Adrenal gland (tissue), 12 donors: ENCODE measurements around the gene VAT1. TPM values are rescaled to one million over a fixed set of nuclear protein-coding genes. Genes with fewer than 3 reads are reported as not detected.

Experiments used
- polyA plus RNA-seq, 3 donors: library from polyadenylated mRNA; stranded (reverse); fragments of 200-250 nt in 2 of 3; fragments of 350-450 nt in 1 of 3; fragmentation: Illumina TruSeq in 1 of 3; extraction: RNeasy Lipid Tissue Mini Kit (QIAGEN cat#74804) in 1 of 3; gene quantifications; one replicate each; pipeline ENCODE4 v1.2.3, GENCODE V29; 2013 to 2014
- total RNA-seq, 9 donors: library from RNA; depleted of rRNA in 4 of 9; stranded (reverse); fragments of >200 nt in 4 of 9; fragments of 120-200 nt in 1 of 9; fragmentation: NEBNext Ultra II Directional in 1 of 9; extraction: Animal tissue kit (Norgen Biotek cat#: 25700) in 1 of 9; gene quantifications; one replicate each; pipeline versions ENCODE4 v1.1.0 to v1.2.4, GENCODE V29; 2013 to 2023
- donor health status: healthy with polysubstance abuse.
- donor health status: Bipolar disorder and iron deficiency.
- donor health status: DM: yes; HTN: yes; CAD: no.
- donor health status: DM: no; HTN: no; CAD: no.
- donor health status: DM: no; HTN: no; CAD: no.
- donor health status: DM: yes; HTN: yes; CAD: no.

Gene VAT1
- total and polyA plus RNA-seq, 12 donors, result 177 to 744 (median 442) TPM

Other genes starting within 250 kb of the VAT1 start
- gene VPS25, start 248.9 kb downstream of the VAT1 start, total RNA-seq, result 100 to 1,000 TPM in 1 of 9 donors, 10 to 100 TPM in 8; 43.2 to 135 (median 52.6) TPM
- gene VPS25, start 248.9 kb downstream of the VAT1 start, polyA plus RNA-seq, result 10 to 100 TPM; 25.7 to 63.4 (median 37.0) TPM
- under 1 TPM in 4 of 9 donors, not detected in 5; 0.18 to 0.46 (median 0.30) TPM for gene WNK4, start 241.8 kb downstream of the VAT1 start, total RNA-seq
- gene WNK4, start 241.8 kb downstream of the VAT1 start, polyA plus RNA-seq, result under 1 TPM; 0.05 to 0.08 (median 0.07) TPM
- gene COA3, start 223.7 kb downstream of the VAT1 start, total RNA-seq, result 100 to 1,000 TPM in 3 of 9 donors, 10 to 100 TPM in 6; 65.3 to 231 (median 84.8) TPM
- 10 to 100 TPM; 55.6 to 98.2 (median 91.1) TPM for gene COA3, start 223.7 kb downstream of the VAT1 start, polyA plus RNA-seq
- 1 to 10 TPM in 2 of 9 donors, under 1 TPM in 2, not detected in 5; 0.28 to 8.2 (median 0.96) TPM for gene CNTD1, start 223.5 kb downstream of the VAT1 start, total RNA-seq
- gene CNTD1, start 223.5 kb downstream of the VAT1 start, polyA plus RNA-seq, result under 1 TPM; 0.24 to 0.32 (median 0.27) TPM
- 100 to 1,000 TPM in 5 of 9 donors, 10 to 100 TPM in 4; 70.1 to 235 (median 104) TPM for gene BECN1, start 198.1 kb downstream of the VAT1 start, total RNA-seq
- gene BECN1, start 198.1 kb downstream of the VAT1 start, polyA plus RNA-seq, result 10 to 100 TPM; 27.0 to 76.6 (median 33.1) TPM
- 100 to 1,000 TPM in 3 of 9 donors, 10 to 100 TPM in 6; 45.8 to 136 (median 85.1) TPM for gene PSME3, start 189.0 kb downstream of the VAT1 start, total RNA-seq
- 100 to 1,000 TPM in 1 of 3 donors, 10 to 100 TPM in 2; 18.5 to 149 (median 25.4) TPM for gene PSME3, start 189.0 kb downstream of the VAT1 start, polyA plus RNA-seq
- gene AOC2, start 177.8 kb downstream of the VAT1 start, total RNA-seq, result 1 to 10 TPM in 6 of 9 donors, under 1 TPM in 3; 0.60 to 2.2 (median 1.4) TPM
- 1 to 10 TPM in 2 of 3 donors, under 1 TPM in 1; 0.95 to 1.6 (median 1.4) TPM for gene AOC2, start 177.8 kb downstream of the VAT1 start, polyA plus RNA-seq
- 100 to 1,000 TPM in 2 of 9 donors, 10 to 100 TPM in 7; 21.6 to 133 (median 83.7) TPM for gene AOC3, start 171.2 kb downstream of the VAT1 start, total RNA-seq
- 10 to 100 TPM; 32.4 to 63.9 (median 59.7) TPM for gene AOC3, start 171.2 kb downstream of the VAT1 start, polyA plus RNA-seq
- gene G6PC1, start 121.6 kb downstream of the VAT1 start, total RNA-seq, result under 1 TPM in 3 of 9 donors, not detected in 6; 0.11 to 0.18 (median 0.18) TPM
- gene G6PC1, start 121.6 kb downstream of the VAT1 start, polyA plus RNA-seq, result under 1 TPM in 1 of 3 donors, not detected in 2; 0.09 TPM
- 10 to 100 TPM; 16.4 to 60.7 (median 35.1) TPM for gene AARSD1, start 57.9 kb downstream of the VAT1 start, total RNA-seq
- 100 to 1,000 TPM in 2 of 3 donors, 10 to 100 TPM in 1; 49.0 to 206 (median 121) TPM for gene AARSD1, start 57.9 kb downstream of the VAT1 start, polyA plus RNA-seq
- gene PTGES3L, start 42.3 kb downstream of the VAT1 start, total RNA-seq, result under 1 TPM in 3 of 9 donors, not detected in 6; 0.18 to 0.67 (median 0.28) TPM
- under 1 TPM; 0.61 to 0.72 (median 0.62) TPM for gene PTGES3L, start 42.3 kb downstream of the VAT1 start, polyA plus RNA-seq
- 10 to 100 TPM; 14.3 to 29.7 (median 17.4) TPM for gene RUNDC1, start 41.8 kb downstream of the VAT1 start, total RNA-seq
- 10 to 100 TPM in 2 of 3 donors, 1 to 10 TPM in 1; 7.6 to 20.6 (median 10.3) TPM for gene RUNDC1, start 41.8 kb downstream of the VAT1 start, polyA plus RNA-seq
- 1,000 to 10,000 TPM in 3 of 9 donors, 100 to 1,000 TPM in 6; 356 to 1,636 (median 929) TPM for gene RPL27, start 24.0 kb downstream of the VAT1 start, total RNA-seq
- gene RPL27, start 24.0 kb downstream of the VAT1 start, polyA plus RNA-seq, result 1,000 to 10,000 TPM; 1,877 to 2,291 (median 1,931) TPM
- 10 to 100 TPM; 38.4 to 72.9 (median 60.3) TPM for gene IFI35, start 15.6 kb downstream of the VAT1 start, total RNA-seq
- 10 to 100 TPM; 44.1 to 91.4 (median 68.1) TPM for gene IFI35, start 15.6 kb downstream of the VAT1 start, polyA plus RNA-seq
- gene RND2, start 2.8 kb upstream of the VAT1 start, total RNA-seq, result 1 to 10 TPM; 1.3 to 8.2 (median 4.0) TPM
- gene RND2, start 2.8 kb upstream of the VAT1 start, polyA plus RNA-seq, result 1 to 10 TPM; 2.4 to 6.3 (median 3.1) TPM
- 10 to 100 TPM in 2 of 9 donors, 1 to 10 TPM in 7; 1.9 to 10.4 (median 5.7) TPM for gene BRCA1, start 103.0 kb upstream of the VAT1 start, total RNA-seq
- 1 to 10 TPM; 1.1 to 3.4 (median 2.3) TPM for gene BRCA1, start 103.0 kb upstream of the VAT1 start, polyA plus RNA-seq
- 100 to 1,000 TPM in 7 of 9 donors, 10 to 100 TPM in 2; 63.6 to 139 (median 110) TPM for gene NBR1, start 148.8 kb upstream of the VAT1 start, total RNA-seq
- 10 to 100 TPM; 38.6 to 83.4 (median 39.9) TPM for gene NBR1, start 148.8 kb upstream of the VAT1 start, polyA plus RNA-seq
- 10 to 100 TPM in 4 of 9 donors, 1 to 10 TPM in 5; 2.1 to 20.1 (median 9.0) TPM for gene TMEM106A, start 189.5 kb upstream of the VAT1 start, total RNA-seq
- gene TMEM106A, start 189.5 kb upstream of the VAT1 start, polyA plus RNA-seq, result 1 to 10 TPM; 1.9 to 9.2 (median 4.5) TPM
- gene CCDC200, start 206.2 kb upstream of the VAT1 start, total RNA-seq, result not detected
- not detected for gene CCDC200, start 206.2 kb upstream of the VAT1 start, polyA plus RNA-seq
- gene RNU2-1, start 211.6 kb upstream of the VAT1 start, total RNA-seq, result 1,000 to 10,000 TPM in 4 of 9 donors, not detected in 5; 1,199 to 3,253 (median 2,829) TPM
- not detected for gene RNU2-1, start 211.6 kb upstream of the VAT1 start, polyA plus RNA-seq